HG03066 (cell line): Measurements from ENCODE around the gene MYH9.

Experiments
- ATAC-seq: cut with Tn5 transposase; IDR thresholded peaks from one replicate; pipeline ENCODE4 v1.9.1; 2021; ENCODE audit warnings: low read depth; ENCODE audit not compliant: unreplicated experiment

Gene MYH9

DNA sequence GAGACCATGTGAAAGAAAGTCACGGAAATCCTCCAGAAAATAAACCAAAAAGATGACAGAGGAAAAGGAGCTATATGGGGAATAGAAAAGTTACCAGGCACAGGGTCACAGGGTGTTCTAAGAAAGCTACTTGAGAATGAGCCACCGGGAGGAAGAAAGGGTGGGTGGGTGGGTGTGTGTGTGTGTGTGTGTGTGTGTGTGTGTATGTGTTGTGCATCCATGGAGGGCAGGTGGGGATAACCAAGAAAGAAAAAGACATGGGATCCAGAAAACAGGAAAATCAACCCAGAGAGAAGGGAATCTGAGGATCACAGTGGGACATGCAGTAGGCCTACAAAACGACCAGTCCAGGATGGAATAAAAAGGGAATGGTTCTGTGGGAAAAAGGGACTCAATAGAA is 152.2 kb downstream of the MYH9 start:
- ATAC-seq = no peak

DNA sequence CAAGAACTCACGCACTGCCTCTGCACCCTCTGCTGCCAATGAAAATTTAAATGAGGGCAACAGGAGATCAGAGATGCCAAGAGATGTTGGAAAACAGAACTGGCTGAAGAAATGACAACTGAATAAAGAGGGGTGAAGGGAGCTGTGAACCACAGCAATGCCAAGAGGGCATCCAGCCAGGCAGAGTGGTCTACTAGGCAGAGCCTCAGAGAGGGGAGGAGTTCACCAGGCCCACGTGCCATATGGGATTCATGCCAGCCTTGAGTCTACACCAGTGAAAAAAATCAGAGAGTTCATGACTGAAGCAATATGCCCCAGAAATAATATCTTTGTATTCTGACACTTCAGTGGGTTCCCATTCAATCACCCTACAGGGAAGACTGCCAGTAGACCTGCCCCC is 152.8 kb downstream of the MYH9 start:
- ATAC-seq = no peak

DNA sequence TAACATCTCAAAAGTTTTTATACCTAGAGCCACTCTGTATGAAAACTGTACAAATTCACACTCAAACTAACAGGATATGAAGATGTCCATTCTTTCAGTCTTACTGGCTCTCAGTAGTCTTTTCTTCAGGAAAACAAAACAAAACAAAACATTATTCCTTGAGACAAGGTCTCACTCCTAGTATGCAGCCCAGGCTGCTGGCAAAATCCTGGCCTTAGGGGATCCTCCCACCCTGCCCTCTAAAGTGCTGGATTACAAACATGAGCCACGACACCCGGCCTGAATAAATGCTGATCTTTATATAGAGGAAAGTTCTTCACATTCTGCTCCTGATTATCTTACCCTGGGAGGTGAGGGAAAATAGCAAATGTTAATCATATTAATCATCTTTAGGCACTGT is 153.6 kb downstream of the MYH9 start:
- no peak for ATAC-seq

DNA sequence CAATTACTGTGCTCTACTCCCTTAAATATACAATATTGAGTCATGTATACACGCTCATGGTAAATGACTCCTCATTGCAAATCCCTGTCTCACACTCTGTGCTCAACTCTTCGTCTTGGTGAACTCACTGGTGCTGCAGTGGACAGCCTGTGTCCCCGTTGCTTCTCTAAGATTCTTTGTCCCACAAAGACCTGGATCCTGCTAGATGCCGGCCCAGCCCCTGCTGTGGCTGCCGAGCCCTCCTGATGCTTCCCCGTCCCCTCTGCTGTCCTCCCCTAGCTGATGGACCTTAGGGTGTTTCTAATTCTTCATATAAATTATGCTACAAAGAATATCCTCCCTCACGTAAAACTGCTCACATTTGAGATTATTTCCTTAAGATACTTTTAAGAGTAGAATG is 154.0 kb downstream of the MYH9 start:
- ATAC-seq = no peak

DNA sequence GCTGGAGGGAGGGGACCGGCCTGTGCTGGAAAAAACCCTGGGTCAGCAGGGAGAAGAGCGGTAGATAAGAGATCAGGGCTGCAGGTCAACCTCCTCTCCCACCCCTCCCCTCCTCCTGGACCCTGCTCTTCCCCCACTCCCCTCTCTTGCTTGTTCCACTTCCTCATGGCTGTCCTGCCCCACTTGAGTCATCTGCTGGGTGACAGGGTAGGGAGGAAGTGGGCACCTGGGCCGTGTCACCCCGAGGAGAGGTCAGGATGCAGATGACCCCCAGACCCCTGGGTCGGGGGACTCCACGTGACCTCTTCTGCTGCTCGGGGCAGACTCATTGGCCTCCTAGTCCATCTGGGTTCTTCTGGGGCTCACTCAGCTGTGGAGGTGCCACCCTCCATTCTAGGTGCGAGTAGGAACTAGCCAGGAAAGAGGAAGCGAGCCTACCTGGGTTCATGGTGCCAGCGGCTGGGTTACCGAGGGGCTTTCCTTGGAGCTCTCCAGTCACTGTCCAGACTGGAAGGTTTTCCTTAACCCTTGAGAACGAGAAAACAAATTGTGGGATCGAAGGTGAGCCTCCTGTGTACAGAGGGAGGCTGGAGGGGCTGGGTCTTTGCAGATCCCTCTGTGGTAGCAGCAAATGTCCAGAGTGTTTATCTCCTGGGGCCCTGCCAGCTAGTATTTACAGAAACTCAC is 154.9 kb downstream of the MYH9 start:
- no peak for ATAC-seq
